SU-DHL-6 (cell line): Measurements from ENCODE around the gene SLC7A7.
"Not testable (repeated sequence)": the region's sequence is repeated elsewhere in the genome, so short reads cannot be mapped to it uniquely, and the experiment has no call there.

Source experiments
- CTCF ChIP-seq: fragments of 200-600 bp; sonication (generic); IDR thresholded peaks from one replicate; pipeline ENCODE4 v1.5.1; 2017; ENCODE audit warnings: antibody characterized with exemption, mild to moderate bottlenecking, low read length, moderate library complexity; ENCODE audit not compliant: insufficient read depth, poor library complexity, severe bottlenecking
- EZH2phosphoT487 ChIP-seq: fragments of 200-600 bp; sonication (generic), shearing (Covaris generic); conservative IDR thresholded peaks from 2 replicates; pipeline ENCODE4 v1.6.1; 2018; ENCODE audit warnings: mild to moderate bottlenecking, antibody characterized with exemption, low read length, moderate library complexity, mixed read lengths

GRCh38 chr14:22854296-22854695 lies 39.1 kb upstream of the SLC7A7 start:
- TF ChIP-seq CTCF, EZH2phosphoT487: not testable (repeated sequence)
